ENCODE data around the gene FBLN5. TPM values are rescaled to one million over a fixed set of nuclear protein-coding genes. Genes with fewer than 3 reads are reported as not detected.

FBLN5 gene
- total RNA-seq, 2 donors from 2014 or later: 3.0 to 5.6 TPM

GRCh38 chr14:91870001-91870400 lies 77.5 kb downstream of the FBLN5 start:
- Mint-ChIP-seq H3K4me1 (ENCODE audit: low read depth) (peaks cover 99% of the 10 kb centered on the region), H3K9me3 (no peaks in the 10 kb centered on the region), H3K27ac (peak overlapping the region; percentile 81), H3K27me3 (ENCODE audit: low read depth) (no peaks in the 10 kb centered on the region), H3K4me3 (peak overlapping the region; percentile 82 to 84), H3K36me3 (ENCODE audit: insufficient read depth in 2 of 2) (peaks cover 0 to 4% of the 10 kb centered on the region in 2 donors)
- ATAC-seq (replicated peaks in 1 of 2) (peak; percentile 8 to 40), DNase-seq (peak; percentile 56)

GRCh38 chr14:91869556-91869955 lies 77.9 kb downstream of the FBLN5 start:
- peak overlapping the region; percentile 81 for H3K27ac Mint-ChIP-seq
- peak overlapping the region; percentile 82 to 84 for H3K4me3 Mint-ChIP-seq
- H3K9me3 Mint-ChIP-seq: no peaks in the 10 kb centered on the region
- DNase-seq: no peak
- no peaks in the 10 kb centered on the region for H3K27me3 Mint-ChIP-seq (ENCODE audit: low read depth)
- peaks cover 99% of the 10 kb centered on the region for H3K4me1 Mint-ChIP-seq (ENCODE audit: low read depth)
- no peak for ATAC-seq (replicated peaks in 1 of 2)
- H3K36me3 Mint-ChIP-seq (ENCODE audit: insufficient read depth in 2 of 2): peaks cover 0 to 4% of the 10 kb centered on the region in 2 donors

GRCh38 chr14:91867316-91867988 lies 80.0 kb downstream of the FBLN5 start, which contains the start of gene TC2N:
TC2N (minus strand) TSS chr14:91867536; CDS start chr14:91813769, 53,767 bp downstream.
- H3K36me3 Mint-ChIP-seq (ENCODE audit: insufficient read depth in 2 of 2): peaks cover 0 to 4% of the 10 kb centered on the region in 2 donors
- peak; percentile 66 to 73 for ATAC-seq (replicated peaks in 1 of 2)
- H3K4me3 Mint-ChIP-seq: peak within 1 kb of the TSS; percentile 92 to 99
- peak within 1 kb of the TSS; percentile 99 for H3K27ac Mint-ChIP-seq
- peak; percentile 69 for DNase-seq
- H3K4me1 Mint-ChIP-seq (ENCODE audit: low read depth): peaks cover 99% of the 10 kb centered on the region
- H3K27me3 Mint-ChIP-seq (ENCODE audit: low read depth): no peaks in the 10 kb centered on the region
- H3K9me3 Mint-ChIP-seq: no peaks in the 10 kb centered on the region

- H3K4me3 Mint-ChIP-seq: peak overlapping the region; percentile 92 to 99
- H3K36me3 Mint-ChIP-seq (ENCODE audit: insufficient read depth in 2 of 2): peaks cover 0 to 4% of the 10 kb centered on the region in 2 donors
- H3K27me3 Mint-ChIP-seq (ENCODE audit: low read depth): no peaks in the 10 kb centered on the region
- peak in 1 of 2 donors; percentile 24 for DNase-seq
- H3K4me1 Mint-ChIP-seq (ENCODE audit: low read depth): peaks cover 98% of the 10 kb centered on the region
- ATAC-seq (replicated peaks in 1 of 2): peak; percentile 19 to 43
- H3K9me3 Mint-ChIP-seq: no peaks in the 10 kb centered on the region
- peak overlapping the region; percentile 99 for H3K27ac Mint-ChIP-seq
Observed at GRCh38 chr14:91866511-91867295, 80.8 kb downstream of the FBLN5 start.

GRCh38 chr14:91866061-91866460 lies 81.4 kb downstream of the FBLN5 start:
- Mint-ChIP-seq H3K36me3 (ENCODE audit: insufficient read depth in 2 of 2) (peaks cover 0 to 4% of the 10 kb centered on the region in 2 donors), H3K4me1 (ENCODE audit: low read depth) (peaks cover 98% of the 10 kb centered on the region), H3K4me3 (peak overlapping the region; percentile 92 to 99), H3K9me3 (no peaks in the 10 kb centered on the region), H3K27me3 (ENCODE audit: low read depth) (no peaks in the 10 kb centered on the region), H3K27ac (peak overlapping the region; percentile 99)
- DNase-seq (peak; percentile 67 to 74), ATAC-seq (replicated peaks in 1 of 2) (peak; percentile 30 to 54)

GRCh38 chr14:91862417-91862816 lies 85.1 kb downstream of the FBLN5 start:
- Mint-ChIP-seq H3K27me3 (ENCODE audit: low read depth) (no peaks in the 10 kb centered on the region), H3K36me3 (ENCODE audit: insufficient read depth in 2 of 2) (peaks cover 0 to 3% of the 10 kb centered on the region in 2 donors), H3K9me3 (no peaks in the 10 kb centered on the region), H3K27ac (peak overlapping the region; percentile 92), H3K4me3 (peak overlapping the region; percentile 80 to 81), H3K4me1 (ENCODE audit: low read depth) (peaks cover 96% of the 10 kb centered on the region)
- DNase-seq (no peak), ATAC-seq (replicated peaks in 1 of 2) (no peak)

- H3K27ac Mint-ChIP-seq: peak overlapping the region; percentile 93
- peak overlapping the region; percentile 79 to 80 for H3K4me3 Mint-ChIP-seq
- H3K27me3 Mint-ChIP-seq (ENCODE audit: low read depth): no peaks in the 10 kb centered on the region
- ATAC-seq (replicated peaks in 1 of 2) (peak in 1 of 2 donors; percentile 25), DNase-seq (no peak)
- no peaks in the 10 kb centered on the region for H3K36me3 Mint-ChIP-seq (ENCODE audit: insufficient read depth in 2 of 2)
- no peaks in the 10 kb centered on the region for H3K9me3 Mint-ChIP-seq
- peaks cover 91% of the 10 kb centered on the region for H3K4me1 Mint-ChIP-seq (ENCODE audit: low read depth)
Observed at GRCh38 chr14:91861091-91861490, 86.4 kb downstream of the FBLN5 start.

- no peaks in the 10 kb centered on the region for H3K9me3 Mint-ChIP-seq
- H3K36me3 Mint-ChIP-seq (ENCODE audit: insufficient read depth in 2 of 2): no peaks in the 10 kb centered on the region
- no peaks in the 10 kb centered on the region for H3K27me3 Mint-ChIP-seq (ENCODE audit: low read depth)
- DNase-seq (no peak), ATAC-seq (replicated peaks in 1 of 2) (no peak)
- no peak overlapping the region for H3K4me3 Mint-ChIP-seq
- peak overlapping the region; percentile 93 for H3K27ac Mint-ChIP-seq
- H3K4me1 Mint-ChIP-seq (ENCODE audit: low read depth): peaks cover 92% of the 10 kb centered on the region
Observed at GRCh38 chr14:91860238-91860637, 87.3 kb downstream of the FBLN5 start.

- Mint-ChIP-seq H3K36me3 (ENCODE audit: insufficient read depth in 2 of 2) (no peaks in the 10 kb centered on the region), H3K4me3 (peak overlapping the region; percentile 36 to 67), H3K9me3 (no peaks in the 10 kb centered on the region), H3K4me1 (ENCODE audit: low read depth) (peaks cover 86% of the 10 kb centered on the region), H3K27ac (peak overlapping the region; percentile 70), H3K27me3 (ENCODE audit: low read depth) (no peaks in the 10 kb centered on the region)
- ATAC-seq (replicated peaks in 1 of 2) (peak; percentile 67 to 84), DNase-seq (peak in 1 of 2 donors; percentile 26)
Observed at GRCh38 chr14:91858536-91859275, 88.8 kb downstream of the FBLN5 start.

- H3K27me3 Mint-ChIP-seq (ENCODE audit: low read depth): no peaks in the 10 kb centered on the region
- ATAC-seq (replicated peaks in 1 of 2) (no peak), DNase-seq (no peak)
- no peak overlapping the region for H3K4me3 Mint-ChIP-seq
- H3K9me3 Mint-ChIP-seq: no peaks in the 10 kb centered on the region
- H3K27ac Mint-ChIP-seq: no peak overlapping the region
- H3K36me3 Mint-ChIP-seq (ENCODE audit: insufficient read depth in 2 of 2): no peaks in the 10 kb centered on the region
- H3K4me1 Mint-ChIP-seq (ENCODE audit: low read depth): peaks cover 82% of the 10 kb centered on the region
Observed at GRCh38 chr14:91857614-91858013, 89.9 kb downstream of the FBLN5 start.

- Mint-ChIP-seq H3K4me1 (ENCODE audit: low read depth) (peaks cover 55% of the 10 kb centered on the region), H3K4me3 (no peak overlapping the region), H3K36me3 (ENCODE audit: insufficient read depth in 2 of 2) (no peaks in the 10 kb centered on the region), H3K9me3 (no peaks in the 10 kb centered on the region), H3K27me3 (ENCODE audit: low read depth) (no peaks in the 10 kb centered on the region), H3K27ac (peak overlapping the region; percentile 47)
- DNase-seq (no peak), ATAC-seq (replicated peaks in 1 of 2) (no peak)
Observed at GRCh38 chr14:91854327-91854934, 93.1 kb downstream of the FBLN5 start.

GRCh38 chr14:91851563-91851962 lies 95.9 kb downstream of the FBLN5 start:
- H3K9me3 Mint-ChIP-seq: no peaks in the 10 kb centered on the region
- DNase-seq (no peak), ATAC-seq (replicated peaks in 1 of 2) (no peak)
- no peak overlapping the region for H3K4me3 Mint-ChIP-seq
- H3K27me3 Mint-ChIP-seq (ENCODE audit: low read depth): no peaks in the 10 kb centered on the region
- no peaks in the 10 kb centered on the region for H3K36me3 Mint-ChIP-seq (ENCODE audit: insufficient read depth in 2 of 2)
- H3K4me1 Mint-ChIP-seq (ENCODE audit: low read depth): peaks cover 34% of the 10 kb centered on the region
- H3K27ac Mint-ChIP-seq: peak overlapping the region; percentile 71
